Measurements from ENCODE around the gene RMND1. TPM values are rescaled to one million over a fixed set of nuclear protein-coding genes. Genes with fewer than 3 reads are reported as not detected.

RMND1 gene
- total and polyA plus RNA-seq, 9 of the 15 experiments (the other 6 are each of a cell fraction or from before 2014, with no cell fraction given): 26.9 to 47.8 (median 36.2) TPM

DNA sequence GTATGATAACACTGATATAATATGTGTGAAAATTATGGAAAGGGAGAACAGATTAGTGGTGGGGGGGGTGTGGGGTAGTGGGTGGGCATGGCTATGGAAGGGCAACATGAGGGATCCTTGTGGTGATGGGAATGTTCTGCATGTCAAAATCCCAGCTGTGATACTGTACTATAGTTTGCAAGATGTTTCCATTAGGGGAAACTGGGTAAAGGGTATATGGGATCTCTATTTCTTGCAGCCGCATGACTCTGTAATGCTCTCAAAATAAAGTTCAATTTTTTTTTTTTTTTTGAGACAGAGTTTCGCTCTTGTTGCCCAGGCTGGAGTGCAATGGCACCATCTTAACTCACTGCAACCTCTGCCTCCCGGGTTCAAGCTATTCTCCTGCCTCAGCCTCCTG, 74.8 kb downstream of the RMND1 start (continued):
- TF ChIP-seq MXI1 (IDR thresholded peaks at IDR 0.05; ENCODE audit: low read depth, low read length) (no peak), MED1 (CRISPR knock-in tag; IDR thresholded peaks at IDR 0.05; ENCODE audit: borderline replicate concordance) (no peak), ZC3H4 (CRISPR knock-in tag; IDR thresholded peaks at IDR 0.05; ENCODE audit: borderline replicate concordance) (no peak), NR3C1 (CRISPR knock-in tag; IDR thresholded peaks at IDR 0.05) (no peak), ZNF263 (CRISPR knock-in tag; IDR thresholded peaks at IDR 0.05; ENCODE audit: borderline replicate concordance) (no peak), MEF2D (tag; conservative IDR thresholded peaks at IDR 0.05; ENCODE audit: low read depth) (no peak)
- TF ChIP-seq, protein P1, sequence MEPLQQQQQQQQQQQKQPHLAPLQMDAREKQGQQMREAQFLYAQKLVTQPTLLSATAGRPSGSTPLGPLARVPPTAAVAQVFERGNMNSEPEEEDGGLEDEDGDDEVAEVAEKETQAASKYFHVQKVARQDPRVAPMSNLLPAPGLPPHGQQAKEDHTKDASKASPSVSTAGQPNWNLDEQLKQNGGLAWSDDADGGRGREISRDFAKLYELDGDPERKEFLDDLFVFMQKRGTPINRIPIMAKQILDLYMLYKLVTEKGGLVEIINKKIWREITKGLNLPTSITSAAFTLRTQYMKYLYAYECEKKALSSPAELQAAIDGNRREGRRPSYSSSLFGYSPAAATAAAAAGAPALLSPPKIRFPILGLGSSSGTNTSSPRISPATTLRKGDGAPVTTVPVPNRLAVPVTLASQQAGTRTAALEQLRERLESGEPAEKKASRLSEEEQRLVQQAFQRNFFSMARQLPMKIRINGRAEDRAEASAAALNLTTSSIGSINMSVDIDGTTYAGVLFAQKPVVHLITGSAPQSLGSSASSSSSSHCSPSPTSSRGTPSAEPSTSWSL (CRISPR knock-in tag; IDR thresholded peaks at IDR 0.05; ENCODE audit: borderline replicate concordance): no peak

- Histone ChIP-seq H3K27me3 (ENCODE audit: control insufficient read depth in 2 of 2, insufficient read depth in 2 of 2, low read length in 2 of 2) (no peaks in the 10 kb centered on the region), H3K9me1 (ENCODE audit: control insufficient read depth, insufficient read depth, low read length) (no peaks in the 10 kb centered on the region), H3K36me3 (ENCODE audit: control insufficient read depth, insufficient read depth, low read length) (peaks cover 17% of the 10 kb centered on the region; the same call in 2 of the 3 replicates), H3K9ac (ENCODE audit: insufficient read depth in 1 of 2, low read depth in 2 of 2, low read length in 2 of 2) (no peak overlapping the region), H3K4me1 (replicated peaks in 1 of 2; ENCODE audit: control insufficient read depth in 2 of 2, insufficient read depth in 2 of 2, low read length in 2 of 2) (peaks cover 11 to 12% of the 10 kb centered on the region in 2 experiments), H2AFZ (ENCODE audit: low read depth, low read length) (no peak overlapping the region), H3K79me2 (ENCODE audit: control insufficient read depth, insufficient read depth, low read length) (peaks cover 60% of the 10 kb centered on the region), H3K4me2 (ENCODE audit: insufficient read depth, low read length) (no peak overlapping the region), H4K20me1 (replicated peaks; ENCODE audit: control insufficient read depth, insufficient read depth, low read length) (no peaks in the 10 kb centered on the region), H3K4me3 (no peak overlapping the region), H3K9me3 (replicated peaks; ENCODE audit: control insufficient read depth, insufficient read depth, low read depth, low read length) (no peaks in the 10 kb centered on the region), H3K27ac (ENCODE audit: extremely low read depth, low read depth, low read length) (no peak overlapping the region)
- intact Hi-C loops (cut with micrococcal nuclease) (no loop called here), in situ Hi-C loops (cut with MboI) (no loop called here)
- DNase-seq (ENCODE audit: extremely low read depth in 1 of 4, low spot score in 3 of 4) (no peak), ATAC-seq (no peak), FAIRE-seq (no peak)
- POLR2A ChIA-PET: interaction anchor here (1.0 to 1.4 kb wide), 2 partner anchors 13 to 18 kb away, joined by 4 to 5 read pairs; no protein-coding TSS in a partner anchor
- 75% methylated on average over 1 of the region's 1 CpG for WGBS (ENCODE audit: insufficient coverage, low coverage, missing lambda C conversion rate)
- BruUV-seq (replicated peaks): no TSS peak
- CTCF ChIA-PET (ENCODE audit: low intra/inter-chr PET ratio): no interaction called here
- no peak for TF ChIP-seq RAD51 (IDR thresholded peaks at IDR 0.05; ENCODE audit: borderline replicate concordance, low read depth)
- TF ChIP-seq MAFG (tag; conservative IDR thresholded peaks at IDR 0.05): peak; percentile 33; the same call in 1 of the 2 replicates
- TF ChIP-seq NFE2 (IDR thresholded peaks at IDR 0.05; ENCODE audit: low read depth): peak; percentile 24; the same call in 1 of the 2 replicates
- TF ChIP-seq ZNF316 (IDR thresholded peaks at IDR 0.05): peak; percentile 82
- TF ChIP-seq ATF7 (IDR thresholded peaks at IDR 0.05): no peak
- 0 out of 2 replicates have a peak, but pooled peaks have one; percentile 11 for TF ChIP-seq ZBTB2 (IDR thresholded peaks at IDR 0.05)
- TF ChIP-seq, protein P2, sequence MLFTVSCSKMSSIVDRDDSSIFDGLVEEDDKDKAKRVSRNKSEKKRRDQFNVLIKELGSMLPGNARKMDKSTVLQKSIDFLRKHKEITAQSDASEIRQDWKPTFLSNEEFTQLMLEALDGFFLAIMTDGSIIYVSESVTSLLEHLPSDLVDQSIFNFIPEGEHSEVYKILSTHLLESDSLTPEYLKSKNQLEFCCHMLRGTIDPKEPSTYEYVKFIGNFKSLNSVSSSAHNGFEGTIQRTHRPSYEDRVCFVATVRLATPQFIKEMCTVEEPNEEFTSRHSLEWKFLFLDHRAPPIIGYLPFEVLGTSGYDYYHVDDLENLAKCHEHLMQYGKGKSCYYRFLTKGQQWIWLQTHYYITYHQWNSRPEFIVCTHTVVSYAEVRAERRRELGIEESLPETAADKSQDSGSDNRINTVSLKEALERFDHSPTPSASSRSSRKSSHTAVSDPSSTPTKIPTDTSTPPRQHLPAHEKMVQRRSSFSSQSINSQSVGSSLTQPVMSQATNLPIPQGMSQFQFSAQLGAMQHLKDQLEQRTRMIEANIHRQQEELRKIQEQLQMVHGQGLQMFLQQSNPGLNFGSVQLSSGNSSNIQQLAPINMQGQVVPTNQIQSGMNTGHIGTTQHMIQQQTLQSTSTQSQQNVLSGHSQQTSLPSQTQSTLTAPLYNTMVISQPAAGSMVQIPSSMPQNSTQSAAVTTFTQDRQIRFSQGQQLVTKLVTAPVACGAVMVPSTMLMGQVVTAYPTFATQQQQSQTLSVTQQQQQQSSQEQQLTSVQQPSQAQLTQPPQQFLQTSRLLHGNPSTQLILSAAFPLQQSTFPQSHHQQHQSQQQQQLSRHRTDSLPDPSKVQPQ (CRISPR knock-in tag; IDR thresholded peaks at IDR 0.05; ENCODE audit: borderline replicate concordance): no peak
- TF ChIP-seq TEAD1 (CRISPR knock-in tag; IDR thresholded peaks at IDR 0.05): 0 out of 4 replicates have a peak, but pooled peaks of 1 of the 2 experiments have one; percentile 19
Observed at GRCh38 chr6:151376440-151376839, 75.5 kb downstream of the RMND1 start.

Data from K562 (cell line).